HepG2 (cell line): Measurements from ENCODE around the gene MAPK12. TPM values are rescaled to one million over a fixed set of nuclear protein-coding genes. Genes with fewer than 3 reads are reported as not detected.

ENCODE experiments used
- BRF2 ChIP-seq: sonication (generic); formaldehyde crosslinking; IDR thresholded peaks from 2 replicates; pipeline ENCODE4 v1.8.1; 2022; ENCODE audit warnings: mild to moderate bottlenecking, missing genetic modification reagents
- DMAP1 ChIP-seq: IDR thresholded peaks from 2 replicates; pipeline ENCODE4 v1.6.1; 2016
- FOSL2 ChIP-seq: sonication (generic); formaldehyde crosslinking; IDR thresholded peaks from 2 replicates; pipeline ENCODE4 v1.4.0; 2020; ENCODE audit warnings: missing genetic modification reagents
- HIC2 ChIP-seq: sonication (generic); formaldehyde crosslinking; IDR thresholded peaks from 2 replicates; pipeline ENCODE4 v1.9.0; 2022; ENCODE audit warnings: low read depth, missing genetic modification reagents
- KLF16 ChIP-seq, 2 experiments: sonication (generic) in 1 of 2; formaldehyde crosslinking in 1 of 2; IDR thresholded peaks; 2 replicates each; pipeline versions ENCODE4 v1.6.1 to v1.8.0; 2016 to 2023; ENCODE audit warnings: missing genetic modification reagents in 2 of 2, missing compliant biosample characterization in 1 of 2
- MAZ ChIP-seq, 2 experiments: sonication (generic) in 1 of 2; formaldehyde crosslinking in 1 of 2; IDR thresholded peaks; 2 replicates each; pipeline versions ENCODE4 v1.5.0 to v1.6.1; 2012 to 2020; ENCODE audit warnings: low read depth in 2 of 2, mild to moderate bottlenecking in 2 of 2, borderline replicate concordance in 1 of 2, improper control_type of control experiment in 1 of 2, low read length in 1 of 2, missing genetic modification reagents in 1 of 2, moderate library complexity in 1 of 2
- PATZ1 ChIP-seq: sonication (generic); formaldehyde crosslinking; IDR thresholded peaks from 2 replicates; pipeline ENCODE4 v1.4.0; 2020; ENCODE audit warnings: missing genetic modification reagents
- RBM39 ChIP-seq: fragments of 200-400 bp; formaldehyde crosslinking; IDR thresholded peaks from one replicate; pipeline ENCODE4 v1.6.1; 2018; ENCODE audit warnings: antibody characterized with exemption, mild to moderate bottlenecking, low read depth, low read length; ENCODE audit not compliant: poor library complexity, severe bottlenecking
- RXRB ChIP-seq: IDR thresholded peaks from 2 replicates; pipeline ENCODE4 v1.6.1; 2016; ENCODE audit warnings: borderline replicate concordance, missing genetic modification reagents, missing compliant biosample characterization
- SAP130 ChIP-seq: IDR thresholded peaks from 2 replicates; pipeline ENCODE4 v1.6.1; 2016; ENCODE audit warnings: low read depth
- SPEN ChIP-seq: sonication (generic); formaldehyde crosslinking; IDR thresholded peaks from 2 replicates; pipeline ENCODE4 v1.5.1; 2020; ENCODE audit warnings: low read depth, mild to moderate bottlenecking, missing genetic modification reagents
- SRSF1 ChIP-seq: fragments of 200-400 bp; formaldehyde crosslinking; optimal IDR thresholded peaks from 2 replicates; pipeline ENCODE3; 2017; ENCODE audit warnings: mild to moderate bottlenecking, low read depth, low read length, moderate library complexity
- SRY ChIP-seq: sonication (generic); formaldehyde crosslinking; IDR thresholded peaks from 2 replicates; pipeline ENCODE4 v1.8.0; 2022; ENCODE audit warnings: mild to moderate bottlenecking, missing genetic modification reagents
- THAP11 ChIP-seq: IDR thresholded peaks from 2 replicates; pipeline ENCODE4 v1.6.1; 2016; ENCODE audit warnings: missing biosample characterization, missing genetic modification reagents
- ZBTB7B ChIP-seq: sonication (generic); formaldehyde crosslinking; IDR thresholded peaks from 2 replicates; pipeline ENCODE4 v1.4.0; 2020; ENCODE audit warnings: missing genetic modification reagents
- ZNF232 ChIP-seq: sonication (generic); formaldehyde crosslinking; IDR thresholded peaks from 2 replicates; pipeline ENCODE4 v1.4.0; 2020; ENCODE audit warnings: missing genetic modification reagents, borderline replicate concordance
- ZNF281 ChIP-seq: sonication (generic); formaldehyde crosslinking; IDR thresholded peaks from 2 replicates; pipeline ENCODE4 v1.4.0; 2020; ENCODE audit warnings: missing genetic modification reagents, borderline replicate concordance
- ZNF331 ChIP-seq: sonication (generic); formaldehyde crosslinking; IDR thresholded peaks from 2 replicates; pipeline ENCODE4 v1.4.0; 2020; ENCODE audit warnings: missing genetic modification reagents
- ZNF547 ChIP-seq: sonication (generic); formaldehyde crosslinking; IDR thresholded peaks from 2 replicates; pipeline ENCODE4 v1.5.1; 2020; ENCODE audit warnings: mild to moderate bottlenecking, missing genetic modification reagents
- ZNF558 ChIP-seq: sonication (generic); formaldehyde crosslinking; IDR thresholded peaks from 2 replicates; pipeline ENCODE4 v1.9.0; 2022; ENCODE audit warnings: mild to moderate bottlenecking, missing genetic modification reagents, borderline replicate concordance
- ZNF572 ChIP-seq: sonication (generic); formaldehyde crosslinking; IDR thresholded peaks from 2 replicates; pipeline ENCODE4 v1.5.1; 2020; ENCODE audit warnings: mild to moderate bottlenecking, missing genetic modification reagents
- polyA plus RNA-seq, 8 experiments: library from polyadenylated mRNA; depleted of rRNA in 3 of 8; stranded (reverse) in 7 of 8; unstranded in 1 of 8; fragments of >200 nt; fragmentation: Illumina TruSeq in 4 of 8; extraction: Trizol in 4 of 8; gene quantifications; 2 replicates each; pipeline versions ENCODE4 v1.2.1 to v1.2.3, GENCODE V29; 2011 to 2016; ENCODE audit warnings: low read depth in 4 of 8, missing spikeins in 1 of 8, mixed read lengths in 1 of 8; ENCODE audit not compliant: insufficient read depth in 1 of 8
- total RNA-seq, 5 experiments: library from RNA; depleted of rRNA; stranded (reverse); fragments of >200 nt; fragmentation: Illumina TruSeq; extraction: Trizol; gene quantifications; 2 replicates each; pipeline ENCODE4 v1.2.3, GENCODE V29; 2016; ENCODE audit warnings: low read depth in 1 of 5

Gene MAPK12
- total and polyA plus RNA-seq, 2 of the 13 experiments (the other 11 are each of a cell fraction or from before 2014, with no cell fraction given), result 22.2 to 23.3 TPM

GRCh38 chr22:50305923-50306566 is 44.6 kb upstream of the MAPK12 start (continued):
- TF ChIP-seq BRF2 (CRISPR knock-in tag) (no peak), PATZ1 (CRISPR knock-in tag) (0 out of 2 replicates have a peak, but pooled peaks have one; percentile 41), SPEN (peak; percentile 47; the same call in 1 of the 2 replicates), THAP11 (CRISPR knock-in tag) (0 out of 2 replicates have a peak, but pooled peaks have one; percentile 18), SAP130 (CRISPR knock-in tag) (peak; percentile 72), SRSF1 (peak; percentile 53), DMAP1 (peak; percentile 23; the same call in 1 of the 2 replicates), ZNF232 (CRISPR knock-in tag) (no peak), FOSL2 (0 out of 2 replicates have a peak, but pooled peaks have one; percentile 42), SRY (CRISPR knock-in tag) (0 out of 2 replicates have a peak, but pooled peaks have one; percentile 17), ZNF281 (CRISPR knock-in tag) (peak; percentile 78; the same call in 1 of the 2 replicates), ZNF547 (CRISPR knock-in tag) (no peak), RXRB (CRISPR knock-in tag) (0 out of 2 replicates have a peak, but pooled peaks have one; percentile 8), RBM39 (peak; percentile 45), HIC2 (CRISPR knock-in tag) (peak; percentile 71), MAZ (IDR thresholded peaks at IDR 0.05; ENCODE audit: borderline replicate concordance, low read depth, low read length) (no peak), MAZ (CRISPR knock-in tag; IDR thresholded peaks at IDR 0.05; ENCODE audit: low read depth) (no peak), ZNF331 (0 out of 2 replicates have a peak, but pooled peaks have one; percentile 12), KLF16 (CRISPR knock-in tag; IDR thresholded peaks at IDR 0.05) (0 out of 4 replicates have a peak, but pooled peaks of 1 of the 2 experiments have one; percentile 19), ZNF558 (CRISPR knock-in tag) (0 out of 2 replicates have a peak, but pooled peaks have one; percentile 32), ZNF572 (no peak), ZBTB7B (CRISPR knock-in tag) (peak; percentile 68; the same call in 1 of the 2 replicates)
